Mucosa of descending colon (tissue), 3 donors: ENCODE data around the gene CLGN. TPM values are rescaled to one million over a fixed set of nuclear protein-coding genes. Genes with fewer than 3 reads are reported as not detected.

ENCODE experiments used
- ATAC-seq: fragments of 200-7000 bp; cut with Tn5 transposase; one replicate; pipeline ENCODE4 v1.9.1; 2020; ENCODE audit warnings: mild to moderate bottlenecking, moderate library complexity
- DNase-seq, 3 donors: peaks; one replicate each; pipeline ENCODE4 v3.0.0-alpha.2; 2020
- H3K36me3 ChIP-seq: fragments of 200-600 bp; one replicate; pipeline ENCODE4 v1.8.0; 2021; ENCODE audit warnings: low read depth, mild to moderate bottlenecking
- H3K4me1 ChIP-seq: fragments of 200-600 bp; one replicate; pipeline ENCODE4 v1.8.0; 2021; ENCODE audit warnings: low read depth, mild to moderate bottlenecking
- H3K4me3 ChIP-seq: fragments of 200-600 bp; one replicate; pipeline ENCODE4 v1.8.0; 2021; ENCODE audit warnings: mild to moderate bottlenecking
- H3K9me3 ChIP-seq: fragments of 200-600 bp; one replicate; pipeline ENCODE4 v1.8.0; 2021; ENCODE audit warnings: mild to moderate bottlenecking
- intact Hi-C, 2 donors: fragments of 100-400 bp; cut with DNase I in 1 of 2; cut with micrococcal nuclease in 1 of 2; formaldehyde crosslinking; loops; one replicate each; pipeline versions ENCODE4 v1.11.0 to v1.11.1; 2022; cut with DNase I, micrococcal nuclease
- total RNA-seq, 3 donors: library from RNA; stranded (reverse); fragmentation: NEBNext Ultra II Directional in 2 of 3; extraction: Animal tissue kit (Norgen Biotek cat#: 25700) in 2 of 3; gene quantifications; one replicate each; pipeline versions ENCODE4 v1.2.1 to v1.2.4, GENCODE V29; 2021 to 2023
- TF ChIP-seq, protein P1 (sequence below): fragments of 200-600 bp; IDR thresholded peaks from one replicate; pipeline ENCODE4 v1.8.0; 2022; ENCODE audit warnings: antibody characterized with exemption, mild to moderate bottlenecking
- donor health status: DM: no; HTN: no; CAD: no; lungs with moderate emphysema.
- donor health status: DM: no; HTN: no; CAD: no.
- donor health status: DM: no; HTN: yes; CAD: no.

Gene CLGN
- total RNA-seq, 3 donors from 2014 or later = 1.5 to 7.9 (median 1.8) TPM

DNA sequence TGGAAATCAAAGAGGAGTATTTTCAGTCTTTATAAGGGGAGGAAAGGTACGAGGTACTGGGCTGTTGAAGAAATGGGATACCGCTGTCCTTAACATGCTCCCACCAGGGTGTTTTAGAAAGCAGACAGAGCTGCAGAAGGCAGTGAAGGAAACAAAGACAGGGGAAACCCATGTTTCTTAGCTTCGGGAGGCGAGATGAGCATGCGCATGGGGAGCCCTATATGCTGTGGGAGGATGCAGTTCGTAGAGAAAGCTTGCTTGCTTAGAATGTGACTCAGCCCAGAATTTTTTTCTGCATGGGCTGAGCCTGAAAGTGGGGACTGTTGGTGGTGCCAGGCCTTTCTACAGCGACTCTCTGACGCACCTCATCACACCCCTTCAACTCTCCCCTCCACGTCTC lies 82.8 kb downstream of the CLGN start:
- TF ChIP-seq, protein P1, sequence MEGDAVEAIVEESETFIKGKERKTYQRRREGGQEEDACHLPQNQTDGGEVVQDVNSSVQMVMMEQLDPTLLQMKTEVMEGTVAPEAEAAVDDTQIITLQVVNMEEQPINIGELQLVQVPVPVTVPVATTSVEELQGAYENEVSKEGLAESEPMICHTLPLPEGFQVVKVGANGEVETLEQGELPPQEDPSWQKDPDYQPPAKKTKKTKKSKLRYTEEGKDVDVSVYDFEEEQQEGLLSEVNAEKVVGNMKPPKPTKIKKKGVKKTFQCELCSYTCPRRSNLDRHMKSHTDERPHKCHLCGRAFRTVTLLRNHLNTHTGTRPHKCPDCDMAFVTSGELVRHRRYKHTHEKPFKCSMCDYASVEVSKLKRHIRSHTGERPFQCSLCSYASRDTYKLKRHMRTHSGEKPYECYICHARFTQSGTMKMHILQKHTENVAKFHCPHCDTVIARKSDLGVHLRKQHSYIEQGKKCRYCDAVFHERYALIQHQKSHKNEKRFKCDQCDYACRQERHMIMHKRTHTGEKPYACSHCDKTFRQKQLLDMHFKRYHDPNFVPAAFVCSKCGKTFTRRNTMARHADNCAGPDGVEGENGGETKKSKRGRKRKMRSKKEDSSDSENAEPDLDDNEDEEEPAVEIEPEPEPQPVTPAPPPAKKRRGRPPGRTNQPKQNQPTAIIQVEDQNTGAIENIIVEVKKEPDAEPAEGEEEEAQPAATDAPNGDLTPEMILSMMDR = no peak
- H3K4me3 ChIP-seq = no peak overlapping the region
- no peaks in the 10 kb centered on the region for H3K9me3 ChIP-seq
- H3K36me3 ChIP-seq = no peaks in the 10 kb centered on the region
- DNase-seq = no peak
- ATAC-seq = no peak
- peaks cover 5% of the 10 kb centered on the region for H3K4me1 ChIP-seq
- intact Hi-C loops = no loop called here

DNA sequence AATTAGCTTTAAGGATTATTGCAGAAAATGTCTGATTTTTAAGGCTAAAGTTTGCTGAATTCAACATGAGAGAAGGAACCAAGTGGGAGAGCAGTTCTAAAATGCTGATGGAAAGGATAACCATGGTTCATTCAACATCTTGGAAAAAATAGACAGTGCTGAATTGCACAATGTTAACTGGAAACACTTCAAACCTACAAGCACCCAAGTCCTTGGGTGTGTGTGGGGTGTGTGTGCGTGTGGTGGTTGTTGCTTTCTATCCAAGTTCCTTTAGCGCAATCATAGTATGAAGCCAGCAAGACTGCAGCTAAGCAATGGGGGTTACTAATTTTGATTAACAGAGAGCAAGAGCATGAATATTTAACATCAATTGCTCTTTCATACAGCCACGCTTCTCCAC lies 83.3 kb downstream of the CLGN start:
- no peak for DNase-seq
- H3K4me3 ChIP-seq = no peak overlapping the region

DNA sequence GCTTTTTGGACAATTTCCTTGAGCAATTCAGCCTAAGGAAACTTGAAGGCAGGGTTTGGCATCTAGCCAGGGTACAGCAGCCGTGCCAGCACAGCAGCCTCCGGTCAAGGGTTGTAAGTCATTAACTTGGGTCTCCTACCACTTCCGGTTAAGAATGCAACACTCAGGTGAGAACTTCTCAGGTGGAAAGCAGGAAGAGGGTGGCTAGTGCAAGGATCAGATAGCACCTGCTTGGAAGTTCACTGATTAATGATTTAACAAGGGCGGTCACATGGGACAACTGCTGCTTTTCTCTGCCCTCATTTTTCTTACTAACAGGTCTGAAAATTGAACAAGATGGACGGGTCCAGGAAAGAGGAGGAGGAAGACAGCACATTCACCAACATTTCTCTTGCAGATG lies 84.1 kb downstream of the CLGN start:
- Histone ChIP-seq H3K4me3 (no peak overlapping the region), H3K9me3 (no peaks in the 10 kb centered on the region), H3K4me1 (peaks cover 5% of the 10 kb centered on the region), H3K36me3 (no peaks in the 10 kb centered on the region)
- intact Hi-C loops = no loop called here
- peak; percentile 84 to 93 (median 87) for DNase-seq
- TF ChIP-seq, protein P1 = no peak
- ATAC-seq = peak; percentile 100

More for the DNA sequence above, 83.3 kb downstream of the CLGN start:
- Histone ChIP-seq H3K4me1 (peaks cover 5% of the 10 kb centered on the region), H3K36me3 (no peaks in the 10 kb centered on the region), H3K9me3 (no peaks in the 10 kb centered on the region)
- intact Hi-C loops = no loop called here
- TF ChIP-seq, protein P1 = no peak
- peak; percentile 14 for ATAC-seq

DNA sequence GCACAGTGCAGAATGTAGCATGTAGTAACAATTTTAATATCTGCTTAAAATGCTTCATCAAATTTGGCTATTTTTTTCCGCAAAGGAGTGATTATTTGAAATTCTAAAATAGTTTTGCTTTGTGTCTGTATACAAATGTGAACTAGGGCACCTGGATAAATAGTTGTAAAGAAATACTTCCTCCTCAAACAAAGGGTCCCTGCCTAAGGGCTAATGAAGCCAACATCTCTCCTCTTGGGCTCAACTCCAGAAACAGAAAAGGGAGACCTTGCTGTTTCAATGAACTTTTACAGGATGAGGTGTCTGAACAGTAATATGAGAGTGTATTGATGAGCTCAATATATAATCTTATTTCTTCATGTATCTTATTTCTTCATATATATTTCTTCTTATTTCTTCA lies 84.8 kb downstream of the CLGN start:
- ATAC-seq (no peak), DNase-seq (no peak)
- Histone ChIP-seq H3K9me3 (no peaks in the 10 kb centered on the region), H3K4me1 (peaks cover 5% of the 10 kb centered on the region), H3K4me3 (no peak overlapping the region), H3K36me3 (no peaks in the 10 kb centered on the region)
- intact Hi-C loops = no loop called here
- TF ChIP-seq, protein P1 = no peak

Other genes with a start within 250 kb of the CLGN start
- 10 to 100 TPM; 41.1 to 52.8 (median 51.3) TPM for gene SCOC, start 54.0 kb downstream of the CLGN start, total RNA-seq
- gene MGAT4D, start 70.6 kb upstream of the CLGN start, total RNA-seq = not detected
- 10 to 100 TPM; 19.2 to 25.2 (median 21.9) TPM for gene ELMOD2, start 96.5 kb upstream of the CLGN start, total RNA-seq
- gene UCP1, start 141.3 kb upstream of the CLGN start, total RNA-seq = not detected